Endodermal cell (in vitro differentiated cells): ENCODE results near the gene MEGF11. TPM values are rescaled to one million over a fixed set of nuclear protein-coding genes. Genes with fewer than 3 reads are reported as not detected.

Experiments used
- DNase-seq: peaks from one replicate; pipeline ENCODE4 v3.0.0-alpha.2; 2017
- H3K27ac ChIP-seq: 2 replicates; pipeline ENCODE4 v1.5.1; 2013; ENCODE audit warnings: mild to moderate bottlenecking, low read depth, low read length, moderate library complexity
- H3K27me3 ChIP-seq: 2 replicates; pipeline ENCODE4 v1.6.1; 2013; ENCODE audit warnings: mild to moderate bottlenecking, low read length, moderate library complexity; ENCODE audit not compliant: insufficient read depth, control insufficient read depth, poor library complexity, severe bottlenecking
- H3K36me3 ChIP-seq: 2 replicates; pipeline ENCODE4 v1.7.0; 2013; ENCODE audit warnings: mild to moderate bottlenecking, low read length, moderate library complexity; ENCODE audit not compliant: control insufficient read depth, insufficient read depth
- H3K4me1 ChIP-seq: one replicate; pipeline ENCODE4 v1.7.0; 2013; ENCODE audit warnings: low read length; ENCODE audit not compliant: control insufficient read depth, insufficient read depth
- H3K4me3 ChIP-seq: 2 replicates; pipeline ENCODE4 v1.5.1; 2013; ENCODE audit warnings: mild to moderate bottlenecking, low read length, moderate library complexity
- H3K9ac ChIP-seq: 2 replicates; pipeline ENCODE4 v1.6.1; 2013; ENCODE audit warnings: mild to moderate bottlenecking, low read length, moderate library complexity; ENCODE audit not compliant: poor library complexity, severe bottlenecking; ENCODE audit errors: extremely low read depth
- H3K9me3 ChIP-seq: 2 replicates; pipeline ENCODE4 v1.6.1; 2013; ENCODE audit warnings: mild to moderate bottlenecking, low read length, moderate library complexity; ENCODE audit not compliant: control insufficient read depth
- H3K27ac Mint-ChIP-seq: 2 replicates; pipeline ENCODE4 v1.8.0; 2020; ENCODE audit warnings: mixed read lengths
- H3K27me3 Mint-ChIP-seq: 2 replicates; pipeline ENCODE4 v1.8.0; 2021; ENCODE audit warnings: mild to moderate bottlenecking, mixed read lengths; ENCODE audit not compliant: insufficient read depth
- H3K36me3 Mint-ChIP-seq: 2 replicates; pipeline ENCODE4 v1.8.0; 2020; ENCODE audit warnings: low read depth, mixed read lengths
- H3K4me1 Mint-ChIP-seq: 2 replicates; pipeline ENCODE4 v1.8.0; 2020; ENCODE audit warnings: mixed read lengths
- H3K4me3 Mint-ChIP-seq: 2 replicates; pipeline ENCODE4 v1.8.0; 2020; ENCODE audit warnings: mild to moderate bottlenecking, moderate library complexity, mixed read lengths
- H3K9me3 Mint-ChIP-seq: 2 replicates; pipeline ENCODE4 v1.8.0; 2020; ENCODE audit warnings: mild to moderate bottlenecking, mixed read lengths
- CTCF ChIP-seq: fragments of 200-600 bp; sonication (generic); conservative IDR thresholded peaks from 2 replicates; pipeline ENCODE4 v1.5.0; 2021; ENCODE audit warnings: antibody characterized with exemption, mild to moderate bottlenecking
- WGBS, 2 experiments: methylation state at CpG; one replicate each; pipeline versions ENCODE4 v1.1.5 to v1.1.7; 2013; ENCODE audit warnings: missing lambda C conversion rate in 2 of 2, mixed read lengths in 1 of 2; ENCODE audit not compliant: insufficient coverage in 1 of 2, insufficient read length in 1 of 2; 5-methylcytosine and 5-hydroxymethylcytosine counted together
- total RNA-seq, 2 donors: library from RNA; stranded (reverse); fragmentation: NEBNext Ultra II Directional in 1 of 2; extraction: Animal tissue kit (Norgen Biotek cat#: 25700) in 1 of 2; gene quantifications; 2 replicates in 1 of 2; 3 replicates in 1 of 2; pipeline ENCODE4 v1.2.1, GENCODE V29; 2021

MEGF11 gene
- total RNA-seq, 2 donors from 2014 or later = 0.73 to 1.2 TPM

DNA sequence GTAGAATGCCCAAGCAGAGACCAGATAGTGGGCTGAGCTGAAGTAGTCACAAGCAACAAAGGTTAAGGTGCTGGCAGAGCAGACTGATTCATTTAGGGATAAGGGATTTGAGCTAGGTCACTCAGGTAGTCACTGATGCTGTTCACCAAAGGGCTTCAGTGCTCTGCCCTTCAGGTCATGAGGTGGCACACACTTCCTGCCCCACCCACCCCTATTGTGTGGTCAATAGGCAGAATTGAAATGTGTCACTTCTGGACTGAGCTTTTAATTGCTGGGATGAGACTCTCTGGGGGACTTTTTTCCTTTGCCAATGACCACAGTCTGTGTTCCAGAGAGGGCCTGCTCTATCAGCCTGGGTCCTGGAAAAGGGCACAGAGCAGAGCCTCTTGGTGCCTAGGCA lies 37.0 kb upstream of the MEGF11 start:
- TF ChIP-seq CTCF = no peak
- Histone ChIP-seq H3K4me1 (peaks cover 6% of the 10 kb centered on the region), H3K27me3 (no peaks in the 10 kb centered on the region), H3K27ac (no peak overlapping the region), H3K9me3 (no peaks in the 10 kb centered on the region), H3K36me3 (no peaks in the 10 kb centered on the region), H3K9ac (no peak overlapping the region), H3K4me3 (no peak overlapping the region)
- Mint-ChIP-seq H3K27ac (no peak overlapping the region), H3K4me3 (no peak overlapping the region), H3K4me1 (peaks cover 18% of the 10 kb centered on the region), H3K36me3 (no peaks in the 10 kb centered on the region), H3K9me3 (no peaks in the 10 kb centered on the region), H3K27me3 (peaks cover 3% of the 10 kb centered on the region)
- no peak for DNase-seq

- H3K9me3 Mint-ChIP-seq = no peaks in the 10 kb centered on the region
- Histone ChIP-seq H3K27ac (no peak overlapping the region), H3K9me3 (no peaks in the 10 kb centered on the region), H3K4me1 (peaks cover 6% of the 10 kb centered on the region), H3K27me3 (no peaks in the 10 kb centered on the region), H3K36me3 (no peaks in the 10 kb centered on the region), H3K9ac (no peak overlapping the region), H3K4me3 (no peak overlapping the region)
- no peaks in the 10 kb centered on the region for H3K36me3 Mint-ChIP-seq
- H3K4me1 Mint-ChIP-seq = peaks cover 15% of the 10 kb centered on the region
- 93 to 96% methylated on average over 2 to 3 of the region's 3 CpGs for WGBS, 2 experiments
- H3K27me3 Mint-ChIP-seq = peaks cover 3% of the 10 kb centered on the region
- H3K27ac Mint-ChIP-seq = no peak overlapping the region
- no peak for DNase-seq
- TF ChIP-seq CTCF = no peak
- H3K4me3 Mint-ChIP-seq = no peak overlapping the region
Measured at GRCh38 chr15:66290007-66290406, 36.5 kb upstream of the MEGF11 start.

DNA sequence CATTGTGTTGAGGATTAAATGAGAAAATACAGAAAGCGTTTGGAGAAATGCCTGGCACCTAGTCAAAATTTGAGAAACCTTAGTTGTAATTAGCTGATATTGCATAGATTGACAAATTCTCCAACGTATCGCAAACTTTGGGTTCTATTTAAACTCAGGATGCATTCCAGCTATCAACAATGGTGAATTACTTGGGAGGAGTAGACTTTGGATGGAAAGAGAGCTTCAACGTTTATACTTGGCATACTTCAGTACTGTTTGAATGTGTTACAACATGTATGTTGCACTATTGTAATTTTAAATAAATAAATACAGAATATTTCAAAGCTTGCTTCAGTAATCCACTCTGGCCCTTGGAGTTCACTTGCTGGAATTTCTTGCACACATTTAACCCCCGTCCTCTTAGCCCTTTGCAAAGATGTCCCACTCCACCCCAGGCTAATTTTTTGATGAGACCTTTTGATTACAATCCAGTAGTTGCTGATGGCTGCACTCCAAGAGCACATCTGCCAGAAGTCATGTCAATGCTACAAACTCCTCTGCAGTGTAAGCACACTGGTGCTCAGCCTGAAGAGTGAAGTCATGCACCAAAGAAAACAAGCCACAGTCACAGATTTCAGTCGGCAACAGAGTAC lies 35.1 kb upstream of the MEGF11 start:
- Mint-ChIP-seq H3K27me3 (peaks cover 3% of the 10 kb centered on the region), H3K27ac (no peak overlapping the region), H3K36me3 (no peaks in the 10 kb centered on the region), H3K4me3 (no peak overlapping the region), H3K4me1 (peaks cover 13% of the 10 kb centered on the region), H3K9me3 (no peaks in the 10 kb centered on the region)
- 92 to 95% methylated on average over 5 to 6 of the region's 6 CpGs for WGBS, 2 experiments
- H3K4me1 ChIP-seq = peaks cover 7% of the 10 kb centered on the region
- no peaks in the 10 kb centered on the region for H3K27me3 ChIP-seq
- no peaks in the 10 kb centered on the region for H3K9me3 ChIP-seq
- H3K9ac ChIP-seq = no peak overlapping the region
- H3K4me3 ChIP-seq = no peak overlapping the region
- no peak for DNase-seq
- no peaks in the 10 kb centered on the region for H3K36me3 ChIP-seq
- TF ChIP-seq CTCF = no peak
- no peak overlapping the region for H3K27ac ChIP-seq
